OCI-LY7 (cell line): Measurements from ENCODE around the gene SOX2. TPM values are rescaled to one million over a fixed set of nuclear protein-coding genes. Genes with fewer than 3 reads are reported as not detected.

Experiments
- BruUV-seq: library from RNA; stranded (reverse); fragments of 400-500 nt; replicated peaks from 2 replicates; lab custom pipeline; 2021; lab: Mats Ljungman, UMichigan
- CTCF ChIA-PET: fragments of 300-600 bp; sonication (Branson Sonifier 250); formaldehyde crosslinking; loops from one replicate; lab custom pipeline; 2022; ENCODE audit warnings: antibody characterized with exemption; ENCODE audit not compliant: unreplicated experiment; lab: Charles Lee
- POLR2A ChIA-PET: fragments of 300-600 bp; sonication (Branson Sonifier 250); formaldehyde crosslinking; loops from one replicate; lab custom pipeline; 2022; ENCODE audit warnings: antibody characterized with exemption; lab: Charles Lee
- DNase-seq: peaks from one replicate; pipeline ENCODE4 v3.0.0-alpha.2; 2015; ENCODE audit warnings: low spot score
- H2AFZ ChIP-seq: fragments of 200-600 bp; sonication (generic), shearing (Covaris generic); 2 replicates; pipeline ENCODE4 v1.6.1; 2014; ENCODE audit warnings: mild to moderate bottlenecking, antibody characterized with exemption, low read length, moderate library complexity
- H3K27ac ChIP-seq: fragments of 200-600 bp; sonication (generic); 2 replicates; pipeline ENCODE4 v1.5.1; 2014; ENCODE audit warnings: mixed run types, low read depth, mild to moderate bottlenecking, moderate library complexity, low read length, inconsistent platforms; ENCODE audit not compliant: poor library complexity, severe bottlenecking
- H3K36me3 ChIP-seq: fragments of 200-600 bp; sonication (generic); 2 replicates; pipeline ENCODE4 v1.6.1; 2014; ENCODE audit warnings: mild to moderate bottlenecking, antibody characterized with exemption, low read length, moderate library complexity, mixed read lengths; ENCODE audit not compliant: insufficient read depth
- H3K4me1 ChIP-seq: fragments of 200-600 bp; sonication (generic); 2 replicates; pipeline ENCODE4 v1.5.1; 2014; ENCODE audit warnings: mild to moderate bottlenecking, low read length; ENCODE audit not compliant: insufficient read depth, poor library complexity, severe bottlenecking
- H3K4me2 ChIP-seq: fragments of 200-600 bp; sonication (generic); 2 replicates; pipeline ENCODE4 v1.6.1; 2014; ENCODE audit warnings: mild to moderate bottlenecking, low read length
- H3K4me3 ChIP-seq: fragments of 200-600 bp; sonication (generic); 2 replicates; pipeline ENCODE4 v1.5.1; 2014; ENCODE audit warnings: mild to moderate bottlenecking, low read depth, low read length; ENCODE audit not compliant: poor library complexity, severe bottlenecking
- H3K79me2 ChIP-seq: fragments of 200-600 bp; sonication (generic); 2 replicates; pipeline ENCODE4 v1.6.1; 2016; ENCODE audit warnings: low read depth, mild to moderate bottlenecking, low read length, moderate library complexity, mixed read lengths; ENCODE audit not compliant: insufficient read depth
- H3K9me2 ChIP-seq: fragments of 200-600 bp; sonication (generic); 2 replicates; pipeline ENCODE4 v1.6.1; 2016; ENCODE audit warnings: mild to moderate bottlenecking, low read length, mixed read lengths; ENCODE audit not compliant: insufficient read depth
- H3K9me3 ChIP-seq: fragments of 200-600 bp; sonication (generic); 2 replicates; pipeline ENCODE4 v1.6.1; 2014; ENCODE audit warnings: mild to moderate bottlenecking, mixed run types, low read length, mixed read lengths
- H4K20me1 ChIP-seq: fragments of 200-600 bp; sonication (generic); 2 replicates; pipeline ENCODE4 v1.6.1; 2014; ENCODE audit warnings: mild to moderate bottlenecking, antibody characterized with exemption, low read length, moderate library complexity, mixed read lengths; ENCODE audit not compliant: insufficient read depth
- EZH2phosphoT487 ChIP-seq: fragments of 200-600 bp; sonication (generic); IDR thresholded peaks from 2 replicates; pipeline ENCODE4 v1.6.1; 2018; ENCODE audit warnings: low read depth, borderline replicate concordance, mild to moderate bottlenecking, mixed run types, antibody characterized with exemption, low read length, moderate library complexity, mixed read lengths
- intact Hi-C: fragments of 100-400 bp; cut with micrococcal nuclease; formaldehyde crosslinking; loops from one replicate; pipeline ENCODE4 v1.10.0; 2022; ENCODE audit not compliant: unreplicated experiment
- total RNA-seq, 2 experiments: library from RNA; depleted of rRNA in 1 of 2; stranded (reverse); fragments of >200 nt in 1 of 2; shearing (Covaris generic) in 1 of 2; gene quantifications; 2 replicates each; pipeline ENCODE4 v1.2.3, GENCODE V29; 2014 to 2022
- TF ChIP-seq, protein P1 (sequence below): fragments of 200-600 bp; sonication (generic); conservative IDR thresholded peaks from 2 replicates; pipeline ENCODE4 v1.5.1; 2014; ENCODE audit warnings: mild to moderate bottlenecking, antibody characterized with exemption, low read length, moderate library complexity, mixed read lengths

The SOX2 gene
- total RNA-seq, 2 experiments from 2014 or later: 11.3 to 33.5 TPM

DNA sequence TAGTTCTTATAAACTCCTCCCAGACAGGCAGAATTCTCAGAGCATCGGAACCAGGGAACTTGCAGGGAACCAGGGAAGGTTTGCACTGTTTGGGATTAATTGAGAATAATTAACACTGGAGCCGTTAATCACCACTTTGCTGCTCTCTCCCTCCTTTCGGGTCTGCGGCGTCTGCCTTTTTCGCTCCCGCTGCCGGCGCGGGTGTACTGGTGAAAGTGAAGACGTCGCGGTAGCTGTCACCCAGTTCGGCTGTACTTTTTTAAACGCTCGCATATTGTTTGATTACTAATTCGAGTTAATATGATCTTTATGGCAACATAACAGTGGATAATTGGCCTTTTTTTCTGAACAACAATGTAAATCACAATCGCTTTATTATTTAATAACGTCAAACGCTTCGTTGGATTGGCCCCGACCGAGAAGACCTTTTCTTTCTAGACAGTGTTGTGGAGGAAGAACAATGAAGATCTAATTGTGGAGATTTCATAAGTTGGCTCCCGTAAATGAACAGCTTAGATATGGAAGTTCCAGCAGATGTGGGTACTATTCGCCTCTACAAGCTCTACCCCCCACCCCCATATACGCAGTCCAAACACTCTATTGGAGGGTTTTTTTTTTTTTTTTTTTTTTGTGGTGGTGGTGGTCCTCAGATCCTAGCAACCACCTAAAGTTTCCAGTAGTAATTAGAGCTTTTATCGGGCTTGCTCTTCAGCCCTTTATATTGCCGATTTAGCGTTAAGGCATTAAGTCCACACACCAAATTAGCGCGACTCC, 12.7 kb downstream of the SOX2 start:
- BruUV-seq: no TSS peak
- H3K9me3 ChIP-seq: no peaks in the 10 kb centered on the region
- H3K4me2 ChIP-seq: no peak overlapping the region
- intact Hi-C loops: no loop called here
- ChIA-PET POLR2A (interaction anchor here (1.0 kb wide), 1 partner anchor 11 kb away, joined by 3 read pairs; no protein-coding TSS in a partner anchor), CTCF (no interaction called here)
- no peak overlapping the region for H3K4me3 ChIP-seq
- no peak overlapping the region for H3K27ac ChIP-seq
- no peaks in the 10 kb centered on the region for H4K20me1 ChIP-seq
- H3K4me1 ChIP-seq: peaks cover 45% of the 10 kb centered on the region
- H3K9me2 ChIP-seq: no peaks in the 10 kb centered on the region
- peaks cover 3% of the 10 kb centered on the region; the same call in 1 of the 2 replicates for H3K79me2 ChIP-seq
- H3K36me3 ChIP-seq: no peaks in the 10 kb centered on the region
- H2AFZ ChIP-seq: no peak overlapping the region
- DNase-seq: no peak
- TF ChIP-seq, protein P1, sequence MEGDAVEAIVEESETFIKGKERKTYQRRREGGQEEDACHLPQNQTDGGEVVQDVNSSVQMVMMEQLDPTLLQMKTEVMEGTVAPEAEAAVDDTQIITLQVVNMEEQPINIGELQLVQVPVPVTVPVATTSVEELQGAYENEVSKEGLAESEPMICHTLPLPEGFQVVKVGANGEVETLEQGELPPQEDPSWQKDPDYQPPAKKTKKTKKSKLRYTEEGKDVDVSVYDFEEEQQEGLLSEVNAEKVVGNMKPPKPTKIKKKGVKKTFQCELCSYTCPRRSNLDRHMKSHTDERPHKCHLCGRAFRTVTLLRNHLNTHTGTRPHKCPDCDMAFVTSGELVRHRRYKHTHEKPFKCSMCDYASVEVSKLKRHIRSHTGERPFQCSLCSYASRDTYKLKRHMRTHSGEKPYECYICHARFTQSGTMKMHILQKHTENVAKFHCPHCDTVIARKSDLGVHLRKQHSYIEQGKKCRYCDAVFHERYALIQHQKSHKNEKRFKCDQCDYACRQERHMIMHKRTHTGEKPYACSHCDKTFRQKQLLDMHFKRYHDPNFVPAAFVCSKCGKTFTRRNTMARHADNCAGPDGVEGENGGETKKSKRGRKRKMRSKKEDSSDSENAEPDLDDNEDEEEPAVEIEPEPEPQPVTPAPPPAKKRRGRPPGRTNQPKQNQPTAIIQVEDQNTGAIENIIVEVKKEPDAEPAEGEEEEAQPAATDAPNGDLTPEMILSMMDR: no peak
- TF ChIP-seq EZH2phosphoT487: no peak

DNA sequence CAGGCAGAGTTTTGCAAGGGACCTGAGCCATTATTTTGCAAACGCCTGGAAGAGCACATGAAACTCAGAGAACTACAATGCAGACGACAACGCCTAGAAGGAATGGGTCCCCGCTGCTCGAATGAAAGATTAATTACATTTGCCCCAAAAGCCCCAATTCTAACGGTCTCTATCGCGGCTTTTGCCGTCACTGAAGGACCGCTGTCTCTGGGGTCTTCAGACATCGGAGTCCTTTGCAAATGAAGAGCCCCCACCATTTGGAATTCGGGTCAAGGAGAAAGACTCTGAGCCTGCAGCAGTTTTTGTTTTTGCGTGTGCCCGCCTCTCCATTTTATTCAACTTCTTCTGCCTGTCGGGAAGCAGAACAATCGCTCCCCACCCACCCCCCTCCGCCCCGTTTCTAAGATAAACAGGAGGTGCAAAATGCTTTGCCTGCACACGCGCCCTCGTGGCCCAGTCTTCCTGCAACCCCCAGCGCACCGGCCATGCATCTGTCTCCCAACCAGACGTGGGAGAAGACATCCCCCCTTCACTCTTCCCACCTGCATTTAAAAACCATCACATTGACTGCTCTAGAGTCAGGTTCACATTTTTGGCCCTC, 13.5 kb downstream of the SOX2 start:
- Histone ChIP-seq H3K9me3 (no peaks in the 10 kb centered on the region), H4K20me1 (no peaks in the 10 kb centered on the region), H3K27ac (no peak overlapping the region), H3K4me1 (peaks cover 49% of the 10 kb centered on the region), H3K36me3 (no peaks in the 10 kb centered on the region), H3K4me3 (no peak overlapping the region), H2AFZ (no peak overlapping the region), H3K9me2 (no peaks in the 10 kb centered on the region), H3K79me2 (no peaks in the 10 kb centered on the region), H3K4me2 (no peak overlapping the region)
- TF ChIP-seq, protein P1: no peak
- no peak for TF ChIP-seq EZH2phosphoT487
- intact Hi-C loops: no loop called here
- DNase-seq: no peak
- POLR2A ChIA-PET: interaction anchor here (1.0 kb wide), 1 partner anchor 12 kb away, joined by 3 read pairs; no protein-coding TSS in a partner anchor
- CTCF ChIA-PET: no interaction called here
- BruUV-seq: no TSS peak

DNA sequence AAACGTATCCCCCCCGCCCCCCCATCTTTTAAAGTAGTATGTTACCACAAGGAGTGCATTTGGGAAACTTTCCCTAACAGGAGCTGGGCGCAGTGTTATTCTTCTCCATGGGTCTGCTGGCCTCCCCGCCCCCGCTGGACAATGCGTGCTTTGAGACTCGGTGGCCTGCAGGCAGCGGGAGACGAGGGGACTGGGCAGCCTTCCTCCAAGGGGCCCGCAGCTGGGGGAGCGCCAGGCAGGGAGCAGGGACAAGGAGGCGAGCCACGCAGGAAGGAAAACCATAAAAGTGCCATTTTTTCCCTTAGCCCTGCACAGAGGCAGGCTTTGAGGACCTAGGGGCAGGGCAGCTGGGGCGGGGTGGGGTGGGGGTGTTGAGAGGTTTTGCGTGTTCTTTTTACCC, 14.1 kb downstream of the SOX2 start:
- TF ChIP-seq, protein P1: no peak
- no peak for TF ChIP-seq EZH2phosphoT487
- Histone ChIP-seq H3K4me2 (no peak overlapping the region), H3K4me1 (peaks cover 55% of the 10 kb centered on the region), H3K9me3 (no peaks in the 10 kb centered on the region), H3K27ac (no peak overlapping the region), H3K36me3 (no peaks in the 10 kb centered on the region), H2AFZ (no peak overlapping the region), H4K20me1 (no peaks in the 10 kb centered on the region), H3K9me2 (no peaks in the 10 kb centered on the region), H3K79me2 (no peaks in the 10 kb centered on the region), H3K4me3 (no peak overlapping the region)
- ChIA-PET POLR2A (no interaction called here), CTCF (no interaction called here)
- intact Hi-C loops: no loop called here
- no TSS peak for BruUV-seq
- no peak for DNase-seq
